Fibroblast of peridontal ligament (primary cell): ENCODE measurements around the gene CTNNA2.

Experiments used
- DNase-seq: peaks from one replicate; pipeline ENCODE4 v3.0.0-alpha.2; 2010; ENCODE audit errors: extremely low read depth

The CTNNA2 gene

DNA sequence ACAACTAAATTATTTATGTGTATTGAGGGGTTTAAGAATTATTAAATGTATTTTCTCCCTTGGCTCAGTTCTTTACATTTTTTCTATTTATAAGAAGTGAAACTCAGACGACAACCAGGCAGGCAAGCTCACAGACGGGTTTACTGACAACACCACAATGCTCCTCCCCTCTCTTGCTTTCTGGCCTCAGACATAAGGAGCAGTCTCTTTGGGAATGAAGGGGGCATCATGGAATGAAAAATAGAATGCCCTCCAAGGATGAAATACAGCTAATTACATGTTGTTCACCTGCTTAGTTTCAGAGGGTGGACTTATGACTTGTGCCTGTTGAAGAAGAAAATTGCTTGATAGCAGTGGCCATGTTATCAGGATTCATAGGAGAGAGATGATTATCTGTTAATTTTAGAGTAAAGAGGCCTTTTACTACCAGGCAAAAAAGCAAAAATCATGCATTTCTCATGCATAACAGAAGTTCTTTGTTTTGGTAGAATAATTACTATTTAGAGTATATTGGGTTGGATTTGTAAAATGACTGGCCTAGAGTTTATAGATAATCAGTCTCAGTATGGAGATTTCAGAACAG is 963.8 kb downstream of the CTNNA2 start:
- no peak for DNase-seq

DNA sequence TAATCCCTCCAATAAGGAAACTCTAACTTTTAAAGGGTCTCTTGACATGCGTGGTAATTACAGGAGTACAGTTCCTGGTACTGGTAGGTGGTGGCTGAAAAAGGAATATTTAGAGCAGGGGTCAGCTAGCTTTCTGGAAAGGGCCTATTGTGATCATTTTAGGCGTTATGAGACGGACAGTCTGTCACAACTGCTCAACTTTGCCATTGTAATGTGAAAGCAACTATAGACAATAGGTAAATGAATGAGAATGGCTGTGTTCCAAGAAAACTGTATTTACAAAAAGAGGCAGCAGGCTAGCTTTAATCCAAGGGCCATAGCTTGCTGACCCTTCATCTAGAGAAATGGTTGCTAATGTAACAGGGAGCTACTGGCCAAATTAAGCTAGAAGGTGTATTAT is 969.4 kb downstream of the CTNNA2 start:
- no peak for DNase-seq

DNA sequence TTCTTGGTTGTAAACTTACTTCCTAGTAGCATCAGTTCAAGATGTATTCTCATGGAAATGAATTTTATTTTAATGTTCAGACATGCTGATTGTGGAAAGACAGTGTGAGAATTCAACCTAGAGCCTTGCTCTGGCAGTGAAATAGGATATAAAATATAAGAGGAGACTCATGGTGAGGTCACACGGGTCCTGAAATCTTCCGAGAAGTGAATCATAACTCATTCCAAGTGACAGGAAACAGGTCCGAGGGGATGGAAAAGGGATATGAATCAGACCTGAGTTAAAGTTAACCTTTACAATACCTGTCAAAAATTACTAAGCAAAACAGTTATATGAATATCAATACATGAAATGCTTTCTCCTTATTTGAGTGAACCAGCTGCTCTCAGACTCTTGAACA is 976.9 kb downstream of the CTNNA2 start:
- DNase-seq, result peak; percentile 34

DNA sequence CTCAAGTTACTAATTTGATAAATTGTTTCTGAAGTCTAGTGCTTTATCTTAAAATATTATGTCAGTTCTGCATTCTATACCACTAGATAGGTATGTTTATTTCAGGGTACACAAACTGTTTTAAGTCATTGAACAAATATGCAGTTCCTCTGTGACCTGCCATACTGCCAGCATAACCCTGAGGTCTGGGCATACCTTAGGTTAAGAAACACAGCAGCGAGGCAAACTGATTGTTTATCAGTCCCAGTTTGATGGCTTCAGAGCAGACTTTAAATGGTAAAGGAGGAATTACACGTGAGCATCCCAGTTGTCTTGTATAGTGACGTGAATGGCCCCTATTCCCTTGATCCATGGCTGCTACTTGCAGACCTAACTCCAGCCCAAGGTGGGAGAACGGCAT is 978.1 kb downstream of the CTNNA2 start:
- DNase-seq, result no peak

DNA sequence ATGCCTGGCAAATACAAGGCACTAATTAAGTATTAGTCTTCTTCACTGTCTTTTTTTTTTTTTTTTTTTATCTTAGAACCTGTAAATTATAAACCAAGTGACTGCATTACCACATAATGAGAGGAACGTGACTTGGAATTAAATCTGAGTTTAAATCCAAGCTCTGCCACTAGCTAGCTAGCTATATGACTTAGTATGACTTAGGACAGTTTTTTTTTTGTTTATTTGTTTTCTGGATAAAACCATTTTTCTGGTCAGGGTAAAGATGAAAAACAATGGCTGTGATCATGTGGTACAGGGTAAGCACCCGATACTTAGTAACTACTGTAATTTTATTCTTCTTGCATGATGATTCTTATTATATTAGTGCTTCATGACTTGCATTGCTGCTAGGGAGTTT is 983.5 kb downstream of the CTNNA2 start:
- DNase-seq, result no peak

DNA sequence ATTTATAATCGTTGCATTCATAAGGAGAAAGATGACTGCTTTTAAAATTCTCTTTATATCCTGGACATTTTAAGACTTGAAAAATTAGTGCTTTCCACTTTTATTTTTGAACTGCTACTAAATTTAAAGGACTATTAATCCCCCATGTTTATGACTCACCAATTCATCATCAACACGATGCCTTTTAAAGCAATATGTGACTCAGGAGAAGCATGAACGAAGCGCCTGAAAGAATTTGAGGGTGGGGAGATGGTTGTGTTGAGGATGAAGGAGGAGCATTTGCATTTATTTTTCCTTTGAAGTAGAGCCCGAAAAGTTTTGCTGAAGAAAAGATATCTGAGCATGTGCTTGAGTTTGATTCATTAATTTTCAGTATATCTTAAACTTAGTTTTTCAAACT is 983.9 kb downstream of the CTNNA2 start:
- DNase-seq, result peak; percentile 57

DNA sequence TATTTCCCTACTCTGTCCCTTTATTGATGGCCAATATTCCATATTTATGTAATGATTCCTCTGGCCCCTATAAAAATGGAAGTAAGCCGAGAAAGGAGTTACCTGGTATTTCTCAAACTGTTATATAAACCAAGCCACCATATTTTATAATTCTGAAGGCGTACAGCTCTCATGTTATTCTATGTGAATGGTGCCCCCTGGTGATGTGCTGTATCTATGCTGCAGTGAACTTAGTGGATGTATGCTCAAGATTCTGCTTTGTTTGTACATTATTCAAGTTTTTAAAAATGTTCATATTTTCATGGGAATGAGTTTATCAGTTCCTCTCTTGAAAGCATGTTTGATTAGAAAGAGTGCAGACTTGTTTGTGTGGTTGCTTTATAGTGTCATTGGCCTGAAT is 986.2 kb downstream of the CTNNA2 start:
- DNase-seq, result peak; percentile 75

DNA sequence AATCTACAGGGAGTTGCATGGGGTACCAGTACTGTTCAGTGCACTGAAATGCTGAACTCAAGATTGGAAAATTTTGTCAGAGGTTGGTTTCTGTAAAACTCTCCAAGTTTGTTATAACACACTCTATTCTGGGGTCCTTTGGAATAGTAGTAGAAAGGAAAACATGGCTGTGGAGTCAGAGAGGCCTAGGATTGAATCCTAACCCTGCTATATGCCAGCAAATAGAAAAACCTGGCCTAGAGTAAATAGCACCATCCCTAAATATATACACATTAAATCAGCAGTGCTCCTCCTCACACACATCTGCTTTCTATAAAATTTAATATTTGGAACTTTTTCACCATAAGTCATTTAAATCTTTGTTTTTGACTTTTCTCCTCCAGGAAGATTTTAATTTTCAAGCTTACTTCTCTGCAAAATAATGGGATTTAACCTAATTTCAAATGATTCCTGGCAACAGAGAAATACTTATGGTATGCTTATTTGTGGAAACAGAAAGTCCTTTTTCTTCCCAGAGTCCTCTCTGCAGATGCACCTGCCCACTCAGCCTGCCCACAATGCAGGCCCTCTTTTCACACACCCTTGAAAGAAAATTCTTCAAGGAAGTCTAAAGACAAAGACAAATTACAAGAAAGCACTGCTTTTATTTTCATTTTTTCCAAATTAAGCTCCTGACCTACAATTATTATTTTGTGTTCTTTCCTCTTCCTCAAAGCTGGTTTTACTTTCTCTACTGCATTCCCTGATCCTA is 989.2 kb downstream of the CTNNA2 start:
- no peak for DNase-seq

DNA sequence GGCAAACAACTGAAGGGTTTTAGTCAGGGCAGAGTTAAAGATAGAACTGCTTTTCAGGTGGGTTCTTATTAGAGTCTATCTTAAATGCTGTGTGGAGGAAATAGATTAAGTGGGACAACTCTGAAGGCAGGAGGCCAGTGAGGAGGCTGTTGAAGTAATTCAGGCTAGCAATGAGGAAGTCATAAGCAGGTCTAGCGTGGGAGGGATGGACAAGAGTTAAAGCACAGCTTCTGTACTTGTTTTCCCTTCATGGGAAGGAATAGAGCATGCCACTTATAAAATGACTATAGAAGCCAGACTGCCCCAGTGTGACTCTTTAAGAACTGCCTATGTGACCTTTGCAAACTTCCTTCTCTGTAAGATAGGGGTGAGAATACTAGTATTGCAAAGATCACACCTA is 993.7 kb downstream of the CTNNA2 start:
- no peak for DNase-seq

DNA sequence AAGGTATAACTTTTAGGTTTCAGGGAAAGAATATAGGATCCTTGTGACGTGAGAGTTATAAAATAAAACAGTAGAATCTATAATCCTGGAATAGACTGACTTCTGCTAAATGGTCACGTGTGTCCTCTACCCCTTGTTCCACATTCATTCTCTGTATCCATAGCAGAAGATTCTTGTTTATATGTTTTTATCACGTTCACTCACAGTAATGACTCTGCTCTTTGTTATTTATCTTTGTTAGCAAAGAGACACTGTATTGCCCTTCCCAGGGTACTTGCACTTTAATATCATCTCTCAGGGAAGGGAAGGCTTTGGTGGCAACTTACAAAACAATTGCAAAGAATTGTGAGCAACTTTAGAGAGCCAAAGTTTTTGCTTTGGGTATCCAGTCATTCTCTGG is 997.9 kb downstream of the CTNNA2 start:
- DNase-seq, result no peak

DNA sequence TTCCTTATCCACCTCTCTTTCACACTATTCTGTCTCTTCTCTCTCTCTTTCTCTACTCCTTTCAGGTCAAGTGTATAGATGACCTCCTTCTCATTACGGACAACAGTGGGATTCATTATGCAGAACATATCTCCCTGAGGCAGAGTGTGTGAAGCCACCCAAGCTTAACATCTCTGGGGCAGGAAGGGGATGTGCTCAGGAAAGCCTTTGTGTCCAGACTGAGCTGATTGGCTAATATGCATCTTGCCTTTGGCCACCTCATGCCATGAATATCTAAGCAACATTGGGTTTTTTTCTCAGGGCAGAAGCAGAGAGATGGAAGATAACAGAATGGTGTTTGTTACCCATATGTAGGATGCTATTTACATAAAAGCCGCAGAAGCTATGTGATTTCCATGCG is 1003.1 kb downstream of the CTNNA2 start:
- DNase-seq, result no peak

DNA sequence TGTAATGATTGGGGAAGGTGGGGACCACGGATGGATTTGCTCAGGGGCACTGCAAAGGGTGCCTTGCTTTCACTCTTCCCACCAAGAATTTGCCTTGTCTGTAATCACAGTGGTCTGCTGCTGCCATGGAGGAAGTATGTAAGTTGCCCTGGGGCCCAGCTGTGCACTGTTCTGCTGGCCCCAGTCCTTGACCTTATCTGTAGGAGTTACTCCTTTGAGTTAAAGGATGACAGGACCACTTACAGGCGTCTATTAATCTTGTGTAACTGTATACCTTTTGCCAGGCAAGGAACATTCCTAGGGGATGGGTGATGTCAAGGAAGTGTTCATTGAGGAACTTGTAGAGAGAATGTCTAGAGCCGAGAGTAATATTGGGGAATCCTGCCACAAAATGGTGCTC is 1004.5 kb downstream of the CTNNA2 start:
- DNase-seq, result no peak

DNA sequence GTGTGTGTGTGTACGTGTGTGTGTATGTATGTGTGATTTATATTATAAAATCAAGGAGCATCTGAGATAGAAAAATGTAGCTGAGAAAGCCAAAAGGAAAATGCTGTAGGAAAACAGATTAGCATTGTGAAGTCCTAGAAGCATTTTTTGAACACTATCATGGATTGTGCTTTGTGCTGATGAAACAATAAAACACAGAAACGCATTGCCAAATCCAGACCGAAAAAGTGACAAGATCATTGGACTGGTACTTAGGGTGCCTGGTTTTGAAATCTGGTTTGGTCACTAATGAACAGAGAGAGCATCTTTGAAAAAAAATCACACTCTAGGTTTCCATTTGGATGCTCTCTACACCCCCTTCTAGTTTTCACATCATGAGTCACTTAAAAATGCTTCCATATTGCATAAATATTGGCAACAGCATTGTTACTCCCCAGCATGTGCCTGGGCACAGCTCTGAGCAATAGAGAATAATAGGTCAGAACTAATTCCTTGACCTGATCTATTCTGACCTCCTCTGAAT is 1006.3 kb downstream of the CTNNA2 start:
- DNase-seq, result no peak

DNA sequence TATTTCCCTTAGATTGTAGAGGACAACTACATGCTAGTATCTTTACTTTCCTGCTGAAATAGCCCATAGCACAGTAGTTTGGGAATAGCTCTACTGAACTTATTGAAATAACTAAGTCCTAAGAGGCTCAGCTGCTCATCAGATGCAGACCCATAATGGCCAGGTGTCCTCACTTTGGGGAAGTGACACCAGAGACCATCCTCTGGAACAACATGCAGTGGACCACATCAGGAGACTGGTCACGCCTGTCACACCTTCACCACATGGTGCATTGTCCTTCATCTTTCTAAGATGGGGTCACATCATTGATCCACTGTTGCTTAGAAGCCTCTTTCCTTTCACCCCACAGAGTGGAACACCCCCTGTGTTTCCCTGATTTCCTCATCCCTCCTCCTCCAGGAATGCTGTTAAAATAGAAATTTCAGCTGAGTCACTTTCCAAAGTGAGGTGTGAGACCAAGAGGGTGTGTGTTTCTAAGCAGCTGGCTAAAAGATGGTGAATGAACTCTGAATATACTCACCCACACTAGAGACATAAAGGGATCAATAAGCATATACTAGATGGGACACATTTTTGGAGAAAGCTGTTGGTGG is 1006.9 kb downstream of the CTNNA2 start:
- no peak for DNase-seq

DNA sequence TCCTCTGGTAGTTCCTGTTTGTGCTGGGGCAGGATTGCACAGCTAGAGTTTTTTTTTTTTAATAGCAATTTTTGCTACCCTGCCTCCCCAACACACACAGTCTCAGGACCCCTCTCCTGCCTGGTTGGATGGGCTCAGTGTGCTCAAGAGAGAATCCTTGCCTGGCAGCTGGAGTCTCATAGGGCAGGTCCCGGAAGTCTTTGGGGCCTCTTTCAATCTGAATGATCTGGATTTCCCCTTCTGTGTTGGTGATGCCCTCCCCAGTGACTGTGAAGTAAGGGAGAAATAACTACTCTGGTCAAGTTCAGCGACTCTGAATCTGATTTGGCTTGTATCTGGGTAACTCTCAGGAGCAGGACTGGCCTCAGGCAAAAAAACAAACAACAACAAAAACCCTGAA is 1012.3 kb downstream of the CTNNA2 start:
- no peak for DNase-seq

DNA sequence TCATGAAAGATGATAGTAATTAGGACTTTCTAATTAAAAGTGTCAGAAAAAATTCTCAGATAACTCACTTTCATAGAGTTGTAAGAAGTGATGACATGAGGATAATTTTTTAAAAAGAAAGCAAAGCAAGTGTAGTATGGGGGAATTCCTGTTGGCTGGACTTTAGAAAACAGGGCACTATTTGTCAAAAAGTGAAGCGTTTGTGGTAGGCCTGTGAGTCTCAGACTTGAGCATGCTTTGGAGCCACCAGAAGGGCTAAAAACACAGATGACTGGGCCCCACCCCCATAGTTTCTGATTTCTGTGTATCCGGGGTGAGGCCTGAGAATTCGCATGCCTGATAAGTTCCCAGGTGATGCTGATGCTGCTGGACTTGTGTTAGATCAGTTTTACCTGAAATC is 1014.3 kb downstream of the CTNNA2 start:
- DNase-seq, result no peak

DNA sequence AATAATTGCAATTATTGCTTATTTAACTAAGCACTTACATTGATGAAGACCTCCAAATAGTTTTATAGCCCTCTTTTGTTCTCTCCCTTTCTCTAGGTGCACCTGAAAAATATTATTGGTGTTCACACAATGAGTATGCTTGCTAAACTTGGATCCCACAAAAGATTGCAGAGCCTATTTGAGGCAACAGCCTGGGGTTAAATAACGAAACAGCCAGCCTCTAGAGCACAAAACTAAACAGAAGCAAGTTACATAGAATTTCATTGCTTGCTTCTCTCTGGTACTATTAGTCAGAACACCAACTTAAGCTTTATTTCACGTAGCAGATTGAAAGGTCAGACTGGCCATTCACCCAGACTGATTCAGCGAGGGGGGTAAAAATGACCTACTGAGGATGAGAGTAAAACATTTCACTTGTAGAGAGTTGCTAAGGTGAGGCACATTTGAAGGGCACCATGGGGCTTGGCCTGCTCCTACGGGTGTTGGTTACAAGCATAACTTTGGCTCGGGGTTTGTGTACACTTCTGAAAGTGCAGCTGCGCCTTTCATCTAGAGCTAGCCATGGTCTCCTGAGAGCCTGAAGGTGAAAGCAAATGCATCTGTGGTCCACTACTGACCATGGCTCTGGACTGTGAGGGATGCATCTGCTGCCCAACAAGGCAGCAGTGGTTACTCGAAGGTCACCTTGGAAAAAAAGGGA is 1016.8 kb downstream of the CTNNA2 start:
- DNase-seq, result no peak

DNA sequence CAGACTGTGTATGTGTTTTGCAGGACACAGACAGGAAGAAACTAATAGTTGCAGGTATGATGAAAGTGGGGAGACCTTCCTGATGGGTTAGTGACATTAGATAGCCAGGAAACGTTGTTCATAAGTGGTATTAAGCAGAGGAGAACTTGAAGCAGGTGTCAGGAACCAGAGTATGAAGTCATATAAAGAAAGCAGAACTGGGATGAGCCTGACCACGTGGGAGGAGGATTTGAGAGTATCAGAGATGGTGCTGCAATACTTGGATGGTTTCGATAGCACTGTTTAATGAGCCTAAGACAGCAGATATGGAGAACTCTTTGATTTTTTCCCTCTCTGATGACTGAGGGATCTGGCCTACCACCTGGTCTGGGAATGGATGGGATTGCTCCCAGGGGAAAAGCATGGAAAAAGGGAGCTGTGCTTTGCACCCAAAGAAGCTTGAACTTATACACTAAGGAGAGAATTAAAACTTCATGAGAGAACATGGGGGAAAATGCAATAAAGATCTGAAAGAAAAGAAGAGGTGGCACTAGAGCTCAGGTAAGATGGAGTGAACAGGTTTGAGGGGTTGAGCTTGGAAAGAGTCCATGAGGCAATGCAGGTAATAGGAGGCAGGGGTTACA is 1017.7 kb downstream of the CTNNA2 start:
- no peak for DNase-seq

DNA sequence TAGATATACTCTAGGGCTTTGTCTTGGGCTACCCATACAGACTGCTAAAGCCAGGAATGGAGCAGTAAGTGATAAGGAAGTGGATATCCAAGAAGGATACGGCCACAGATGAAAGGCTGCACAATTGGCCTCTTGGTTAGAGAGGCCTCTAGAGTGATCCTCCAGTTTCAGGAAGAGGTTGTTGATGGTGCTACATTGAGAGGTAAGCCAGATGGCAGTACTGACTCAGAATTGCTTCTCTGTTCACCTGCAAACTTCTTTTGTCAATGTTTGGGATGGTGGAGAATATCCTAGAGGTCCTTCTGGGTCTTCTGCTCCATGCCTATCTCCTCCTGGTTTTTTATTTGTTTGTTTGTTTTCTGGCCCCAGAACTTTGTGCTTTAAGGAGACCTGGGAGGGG is 1018.5 kb downstream of the CTNNA2 start:
- DNase-seq, result no peak

DNA sequence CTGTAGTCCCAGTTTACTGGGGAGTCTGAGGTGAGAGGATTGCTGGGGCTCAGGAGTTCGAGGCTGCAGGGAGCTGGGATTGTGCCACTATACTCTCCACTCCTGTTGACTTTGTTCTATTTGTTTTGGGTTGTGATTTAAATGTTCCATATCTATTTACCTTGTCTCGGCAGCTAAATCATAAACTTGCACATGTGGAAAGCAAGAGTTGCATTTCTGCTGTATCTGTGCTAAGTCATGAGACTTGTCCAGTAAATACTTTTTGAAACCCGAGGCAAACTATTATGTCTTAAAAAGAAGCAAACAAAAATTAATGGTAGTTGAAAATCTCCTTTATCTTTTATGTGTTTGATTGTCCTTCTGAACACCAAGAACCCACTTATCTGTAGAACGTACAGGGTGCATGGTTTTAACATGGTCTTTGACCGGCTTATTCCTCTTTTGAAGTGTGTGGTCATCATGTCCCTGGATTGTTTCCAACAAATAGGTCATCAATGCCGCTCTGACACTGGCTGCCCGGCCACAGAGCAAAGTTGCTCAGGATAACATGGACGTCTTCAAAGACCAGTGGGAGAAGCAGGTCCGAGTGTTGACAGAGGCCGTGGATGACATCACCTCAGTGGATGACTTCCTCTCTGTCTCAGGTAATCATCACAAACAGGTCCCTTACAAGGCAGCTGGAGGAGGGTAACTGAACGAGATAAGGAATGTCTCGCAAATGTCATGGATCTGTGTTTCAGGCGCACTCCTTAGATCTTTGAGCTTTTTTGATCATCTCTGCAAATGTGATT is 1032.8 kb downstream of the CTNNA2 start:
- DNase-seq, result no peak

DNA sequence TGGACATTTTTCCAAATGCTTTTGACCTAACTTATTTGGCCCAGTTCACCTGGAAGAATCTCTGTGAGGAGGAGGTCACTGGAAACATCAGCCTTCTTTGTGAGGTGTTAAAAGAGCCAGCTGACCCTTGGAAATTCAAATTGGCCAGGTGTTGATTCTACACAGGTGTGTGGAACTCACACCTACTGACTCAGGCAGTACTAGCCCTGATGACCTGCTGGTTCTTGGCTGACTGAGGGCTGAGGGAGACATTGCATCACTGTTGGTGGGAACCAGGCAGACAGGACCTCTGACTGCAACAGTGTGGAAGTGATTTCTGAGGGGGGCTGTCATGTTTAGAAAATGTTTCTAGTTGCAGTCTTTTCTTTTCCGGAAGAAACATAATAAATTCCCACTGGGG is 1033.9 kb downstream of the CTNNA2 start:
- no peak for DNase-seq
